ENCODE results near the gene TMEM42. TPM values are rescaled to one million over a fixed set of nuclear protein-coding genes. Genes with fewer than 3 reads are reported as not detected.

The TMEM42 gene
- total RNA-seq, 2 donors from 2014 or later = 19.1 to 27.1 TPM

- H3K36me3 ChIP-seq = no peaks in the 10 kb centered on the region
- no peak overlapping the region for H3K4me3 ChIP-seq
- intact Hi-C loops (cut with DNase I) = loop anchor here (10.0 kb wide), 1 partner anchor 95 kb away; the partner anchor contains the start of genes KIAA1143 and KIF15
- 96% methylated on average over 4 of the region's 4 CpGs for WGBS
- TF ChIP-seq POLR2AphosphoS5 (IDR thresholded peaks at IDR 0.05) (no peak), POLR2A (IDR thresholded peaks at IDR 0.05) (no peak), CTCF (IDR thresholded peaks at IDR 0.05) (no peak)
- no peak for DNase-seq (ENCODE audit: low spot score)
- peaks cover 6% of the 10 kb centered on the region for H3K4me1 ChIP-seq (replicated peaks)
- H3K9me3 ChIP-seq = no peaks in the 10 kb centered on the region
- H3K27ac ChIP-seq = no peak overlapping the region
- no peaks in the 10 kb centered on the region for H3K27me3 ChIP-seq (replicated peaks; ENCODE audit: insufficient read depth)
These were observed 1.6 kb upstream of the TMEM42 start for GRCh38 chr3:44860117-44860516.

GRCh38 chr3:44862226-44862637, 520 bp downstream of the TMEM42 start:
- TF ChIP-seq POLR2AphosphoS5 (IDR thresholded peaks at IDR 0.05) (no peak), CTCF (IDR thresholded peaks at IDR 0.05) (no peak), POLR2A (IDR thresholded peaks at IDR 0.05) (no peak)
- Histone ChIP-seq H3K4me1 (replicated peaks) (peaks cover 6% of the 10 kb centered on the region), H3K27me3 (replicated peaks; ENCODE audit: insufficient read depth) (no peaks in the 10 kb centered on the region), H3K9me3 (no peaks in the 10 kb centered on the region), H3K4me3 (peak overlapping the region; percentile 74 to 84), H3K27ac (peak overlapping the region; percentile 79 to 86), H3K36me3 (no peaks in the 10 kb centered on the region)
- intact Hi-C loops (cut with DNase I) = loop anchor here (10.0 kb wide), 1 partner anchor 97 kb away; the partner anchor contains the start of genes KIAA1143 and KIF15
- 3% methylated on average over 19 of the region's 25 CpGs for WGBS
- DNase-seq (ENCODE audit: low spot score) = no peak

- H3K36me3 ChIP-seq = no peaks in the 10 kb centered on the region
- H3K27ac ChIP-seq = no peak overlapping the region
- TF ChIP-seq POLR2AphosphoS5 (IDR thresholded peaks at IDR 0.05) (no peak), POLR2A (IDR thresholded peaks at IDR 0.05) (no peak), CTCF (IDR thresholded peaks at IDR 0.05) (no peak)
- WGBS = 87% methylated on average over 7 of the region's 7 CpGs
- no peaks in the 10 kb centered on the region for H3K27me3 ChIP-seq (replicated peaks; ENCODE audit: insufficient read depth)
- H3K9me3 ChIP-seq = no peaks in the 10 kb centered on the region
- H3K4me1 ChIP-seq (replicated peaks) = peaks cover 12% of the 10 kb centered on the region
- DNase-seq (ENCODE audit: low spot score) = no peak
- intact Hi-C loops (cut with DNase I) = loop anchor here (10.0 kb wide), 1 partner anchor 101 kb away; the partner anchor contains the start of genes KIAA1143 and KIF15
- no peak overlapping the region for H3K4me3 ChIP-seq
These were observed 3.7 kb downstream of the TMEM42 start for GRCh38 chr3:44865272-44866035.

- DNase-seq (ENCODE audit: low spot score) = no peak
- intact Hi-C loops (cut with DNase I) = loop anchor here (10.0 kb wide), 1 partner anchor 103 kb away; the partner anchor contains the start of genes KIAA1143 and KIF15
- Histone ChIP-seq H3K27me3 (replicated peaks; ENCODE audit: insufficient read depth) (no peaks in the 10 kb centered on the region), H3K9me3 (no peaks in the 10 kb centered on the region), H3K4me3 (no peak overlapping the region), H3K4me1 (replicated peaks) (peaks cover 17% of the 10 kb centered on the region), H3K36me3 (no peaks in the 10 kb centered on the region), H3K27ac (no peak overlapping the region)
- no peak for TF ChIP-seq POLR2A (IDR thresholded peaks at IDR 0.05)
- TF ChIP-seq CTCF (IDR thresholded peaks at IDR 0.05) = no peak
- TF ChIP-seq POLR2AphosphoS5 (IDR thresholded peaks at IDR 0.05) = no peak
- 76% methylated on average over 7 of the region's 7 CpGs for WGBS
These were observed 5.9 kb downstream of the TMEM42 start for GRCh38 chr3:44867421-44868111.
